GM19452 (cell line): Measurements from ENCODE around the gene RNF11.

ENCODE experiments used
- ATAC-seq: cut with Tn5 transposase; IDR thresholded peaks from one replicate; pipeline ENCODE4 v1.9.1; 2021; ENCODE audit not compliant: unreplicated experiment

RNF11 gene

DNA sequence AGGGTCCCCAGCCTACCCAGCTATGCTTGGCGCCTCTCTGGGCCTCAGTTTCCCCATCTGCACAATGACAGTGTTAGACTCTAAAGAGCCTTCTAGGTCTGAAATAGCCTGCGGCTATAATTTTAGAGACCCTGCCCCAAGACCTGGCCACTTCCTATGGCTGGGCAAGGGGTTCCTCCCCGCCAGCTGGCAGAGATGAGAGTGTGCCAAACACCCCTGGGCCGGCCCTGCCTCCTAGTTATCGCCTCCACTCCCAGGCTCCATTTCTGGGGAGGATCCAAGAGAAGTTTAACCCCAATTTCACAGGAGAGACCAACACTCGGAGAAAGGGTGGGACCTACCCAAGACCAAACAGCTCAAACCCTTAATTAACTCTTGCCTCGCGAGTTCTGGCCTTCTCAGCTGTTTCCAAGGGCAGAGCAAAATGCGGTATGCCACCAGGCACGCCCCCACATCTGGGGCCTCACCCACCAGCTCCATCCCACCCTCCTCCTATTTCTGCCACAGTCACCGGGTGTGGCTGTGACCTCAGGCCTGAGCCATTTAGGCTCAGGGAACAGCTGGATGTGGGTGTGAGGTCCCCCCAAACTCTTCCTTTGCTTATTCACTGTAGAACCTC is 58.6 kb downstream of the RNF11 start:
- no peak for ATAC-seq

DNA sequence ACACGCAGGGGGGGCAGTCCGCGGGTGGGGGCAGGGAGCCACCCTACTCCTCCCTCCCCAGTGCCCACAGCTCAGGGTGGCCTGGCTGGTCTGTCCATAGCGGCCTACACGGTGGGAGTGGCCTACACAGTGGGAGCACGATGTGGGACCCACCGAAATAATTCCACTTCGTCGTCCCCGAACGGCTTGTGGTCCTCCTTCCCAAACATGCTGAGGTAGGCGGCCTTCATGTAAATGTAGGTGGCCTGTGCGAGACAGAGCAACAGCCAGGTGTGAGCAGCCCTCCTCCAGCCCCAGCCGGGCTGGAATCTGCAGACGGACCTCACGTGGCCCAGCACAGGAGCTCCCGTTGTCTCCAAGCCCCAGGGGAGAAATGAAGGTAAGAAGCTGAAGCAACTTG is 59.9 kb downstream of the RNF11 start:
- ATAC-seq, result no peak

DNA sequence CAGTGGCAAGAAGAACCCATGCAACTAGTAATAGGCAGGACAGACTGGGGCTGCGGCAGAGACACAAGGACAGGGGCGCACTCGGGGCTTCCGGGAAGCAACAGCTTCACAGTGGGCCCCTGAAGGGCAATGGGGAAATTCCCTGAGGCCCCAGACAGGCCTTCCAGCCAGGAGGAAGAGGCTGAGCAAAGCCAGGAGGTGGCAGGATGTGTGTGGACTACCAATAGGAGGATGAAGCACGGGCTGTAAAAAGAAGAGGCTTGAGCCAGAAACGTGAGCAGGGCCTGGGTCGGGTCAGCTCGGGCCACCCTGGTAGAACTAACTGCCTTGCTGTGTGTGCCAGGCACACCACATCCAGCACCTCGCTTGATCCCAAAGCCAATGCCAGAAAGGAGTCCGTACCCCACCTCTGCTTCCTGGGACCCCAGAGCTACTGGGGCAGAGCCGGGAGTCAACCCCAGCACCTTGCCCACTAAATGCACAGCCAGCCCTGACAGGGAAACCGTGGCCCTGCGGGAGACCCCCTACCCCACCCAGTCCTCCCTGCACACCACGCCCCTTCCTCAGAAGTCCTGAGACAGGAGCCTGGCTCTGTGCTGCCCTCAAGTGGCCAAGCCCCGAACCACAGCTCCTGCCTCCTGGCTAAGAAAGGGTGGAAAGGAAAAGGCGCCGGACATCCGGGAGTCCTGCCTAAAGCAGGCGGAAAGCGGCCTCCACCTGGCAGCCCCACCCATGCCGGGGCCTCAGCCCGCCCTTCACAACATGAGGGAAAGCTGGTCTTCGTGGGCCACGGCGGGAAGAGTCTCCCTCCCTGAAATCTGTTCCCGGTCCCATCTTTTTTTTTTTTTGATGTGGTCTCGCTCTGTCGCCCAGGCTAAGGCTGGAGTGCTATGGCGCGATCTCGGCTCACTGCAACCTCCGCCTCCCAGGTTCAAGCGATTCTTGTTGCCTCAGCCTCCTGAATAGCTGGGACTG is 60.6 kb downstream of the RNF11 start:
- no peak for ATAC-seq

DNA sequence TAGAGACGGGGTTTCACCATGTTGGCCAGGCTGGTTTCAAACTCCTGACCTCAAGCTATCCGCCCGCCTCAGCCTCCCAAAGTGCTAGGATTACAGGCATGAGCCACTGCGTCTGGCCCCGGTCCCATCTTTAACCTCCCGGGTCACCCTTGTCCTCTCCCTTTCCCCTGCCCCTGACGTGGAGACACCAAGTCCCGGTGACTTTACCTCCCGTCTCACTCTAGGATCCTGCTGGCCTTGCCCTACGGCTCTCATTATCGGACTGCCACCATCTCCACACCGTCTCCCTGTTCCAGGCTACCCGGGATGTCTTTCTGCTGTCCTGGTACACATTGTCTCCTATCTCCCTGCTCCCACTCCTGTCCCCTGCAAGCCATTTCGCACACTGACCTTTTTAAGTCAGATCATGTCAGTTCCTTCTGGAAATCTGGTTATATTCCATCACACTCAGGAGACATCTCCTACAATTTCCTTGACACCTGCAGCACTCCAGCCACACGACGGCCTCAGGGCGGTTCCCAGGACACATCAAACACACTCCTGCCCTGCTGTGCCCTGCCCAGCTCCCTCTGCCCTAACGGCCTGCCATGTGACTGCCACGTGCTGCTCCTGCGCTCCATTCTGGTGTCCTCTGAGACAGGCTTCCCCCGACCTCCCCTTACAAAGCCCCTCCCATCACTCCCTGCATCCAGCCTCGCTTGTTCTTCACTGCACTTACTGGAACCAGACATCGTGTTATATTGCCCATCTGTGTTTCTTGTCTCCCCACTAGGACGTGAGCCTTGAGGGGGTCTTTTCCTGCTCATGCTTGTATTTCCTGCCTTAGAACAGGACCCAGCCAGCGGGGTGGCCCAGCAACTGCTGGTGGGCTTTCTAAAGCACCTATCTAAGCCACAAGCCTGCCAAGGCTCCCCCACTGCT is 61.6 kb downstream of the RNF11 start:
- ATAC-seq, result no peak

DNA sequence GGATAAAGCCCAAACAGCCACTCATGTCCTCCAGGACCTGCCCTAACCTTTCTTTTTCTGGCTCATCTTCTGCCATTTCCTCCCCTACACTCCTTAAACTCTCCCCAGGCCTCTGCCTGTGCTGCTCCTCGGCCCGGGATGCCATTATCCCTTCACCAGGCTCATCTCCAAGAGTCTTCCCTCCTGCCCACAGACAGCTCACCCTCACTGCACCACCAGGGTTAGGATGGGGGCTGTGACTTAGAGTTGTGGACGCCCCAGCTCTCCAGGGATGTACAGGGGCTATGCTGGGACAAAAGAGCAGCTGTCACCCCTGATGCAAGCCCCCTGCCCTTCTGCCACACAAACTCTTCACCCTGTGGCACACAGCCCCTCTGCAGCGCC is 62.2 kb downstream of the RNF11 start:
- ATAC-seq, result no peak

DNA sequence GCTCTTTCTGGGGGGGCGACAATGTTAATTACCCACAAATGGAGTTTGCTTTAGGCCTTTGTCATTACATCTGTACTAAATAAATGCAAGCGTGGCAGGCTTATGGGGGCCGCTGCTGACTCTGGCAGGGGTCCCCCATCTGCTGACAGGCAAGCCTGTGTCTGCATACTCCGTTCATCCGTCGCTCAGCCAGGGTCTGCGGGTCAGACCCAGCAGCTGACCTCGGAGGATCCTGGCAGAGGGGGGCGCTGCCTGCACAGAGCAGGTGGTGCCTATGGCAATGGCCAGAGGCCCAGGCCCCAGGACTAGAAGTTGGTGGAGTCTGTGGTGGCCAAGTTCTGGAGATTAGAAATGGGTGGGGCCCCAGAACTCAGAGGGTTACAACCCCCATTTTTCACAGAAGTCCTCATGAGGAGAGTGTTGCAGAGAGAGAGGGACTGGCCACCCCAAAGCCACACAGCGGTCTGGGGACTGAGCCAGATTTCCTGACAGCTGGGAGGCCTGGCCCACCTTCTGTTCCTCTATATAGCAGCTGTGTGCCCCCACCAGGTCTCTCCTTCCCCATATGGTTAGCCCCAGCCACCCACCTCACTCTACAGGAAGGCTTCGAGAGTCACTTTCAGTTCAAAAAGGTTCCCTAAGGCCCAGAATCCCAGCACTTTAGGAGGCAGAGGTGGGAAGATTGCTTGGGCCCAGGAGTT is 63.3 kb downstream of the RNF11 start:
- no peak for ATAC-seq

DNA sequence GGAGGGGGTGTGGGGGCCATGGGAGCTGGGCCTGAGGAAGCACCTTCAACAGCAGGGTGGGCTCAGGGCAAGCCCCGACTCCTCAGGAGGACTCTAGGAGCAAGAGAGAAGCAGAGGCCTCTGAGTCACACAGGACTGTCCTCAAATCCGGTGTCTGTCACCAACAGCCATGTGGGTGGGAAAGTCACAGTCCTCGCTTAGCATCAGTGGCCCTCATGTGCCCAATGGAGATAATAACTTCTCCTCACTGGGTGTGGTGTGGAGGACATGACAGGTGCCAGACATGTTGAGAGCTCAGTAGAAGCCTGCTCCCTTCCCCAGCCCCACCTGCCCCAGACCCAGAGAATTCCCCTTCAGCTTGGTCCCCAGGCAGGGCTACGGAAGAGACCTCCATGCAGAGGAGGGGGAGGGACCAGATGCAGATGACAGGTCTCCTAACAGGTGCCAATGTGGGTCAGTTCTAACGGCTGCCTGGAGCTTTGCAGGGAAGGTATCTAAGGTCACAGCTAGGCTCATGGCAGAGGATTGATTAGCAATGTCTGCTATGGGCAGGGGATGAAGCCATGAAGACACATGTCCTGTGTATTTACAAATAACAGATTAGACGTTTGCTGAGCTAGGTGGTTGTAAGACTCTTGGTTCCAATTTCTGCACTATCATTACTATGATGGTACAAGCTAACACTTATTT is 64.1 kb downstream of the RNF11 start:
- no peak for ATAC-seq

DNA sequence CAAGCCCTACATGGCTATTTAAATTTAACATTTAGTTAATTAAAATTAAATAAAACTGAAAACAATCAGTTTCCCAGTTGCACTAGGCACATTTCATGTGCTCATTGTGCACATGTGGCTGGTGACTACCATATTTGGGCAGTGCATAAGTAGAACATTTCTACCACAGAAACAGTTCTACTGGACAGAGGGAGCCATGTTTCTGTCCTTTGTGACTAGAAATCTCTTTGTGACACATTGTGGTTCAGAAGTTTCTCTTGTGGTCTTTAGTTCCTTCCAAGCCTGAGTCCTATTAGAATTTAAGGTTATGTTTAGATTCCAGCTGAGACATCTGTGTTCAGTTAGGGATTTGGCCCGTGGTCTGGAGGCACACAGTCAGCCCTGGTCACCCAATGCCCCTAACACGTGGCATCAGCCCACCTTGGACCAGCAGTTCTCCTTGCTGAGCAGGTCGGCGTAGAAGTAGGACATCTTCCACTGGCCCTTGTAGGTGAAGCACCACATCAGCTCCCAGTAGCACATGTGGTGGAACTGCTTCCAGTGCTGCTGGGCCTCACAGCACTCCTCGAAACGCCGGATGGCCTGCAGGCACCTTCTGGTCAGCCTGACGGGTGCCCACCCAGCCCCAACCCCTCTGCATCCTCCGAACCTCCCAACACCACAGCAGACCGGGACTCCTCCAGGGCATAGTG is 65.2 kb downstream of the RNF11 start:
- no peak for ATAC-seq

DNA sequence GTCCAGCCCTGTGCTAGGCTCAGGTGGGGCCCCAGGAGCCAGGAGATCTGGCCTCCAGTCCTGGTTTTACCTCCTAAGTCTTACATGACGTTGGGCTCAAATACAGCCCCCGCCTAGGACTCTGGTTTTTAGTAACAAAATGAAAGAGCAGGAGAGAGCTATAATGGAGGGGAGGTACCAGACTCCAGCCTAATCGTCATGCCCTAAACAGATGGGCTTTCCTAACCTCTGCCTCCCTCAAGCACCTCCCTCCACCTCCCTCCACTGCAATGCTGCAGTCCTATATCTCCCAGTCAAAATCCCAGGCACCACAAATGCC is 65.7 kb downstream of the RNF11 start:
- no peak for ATAC-seq

DNA sequence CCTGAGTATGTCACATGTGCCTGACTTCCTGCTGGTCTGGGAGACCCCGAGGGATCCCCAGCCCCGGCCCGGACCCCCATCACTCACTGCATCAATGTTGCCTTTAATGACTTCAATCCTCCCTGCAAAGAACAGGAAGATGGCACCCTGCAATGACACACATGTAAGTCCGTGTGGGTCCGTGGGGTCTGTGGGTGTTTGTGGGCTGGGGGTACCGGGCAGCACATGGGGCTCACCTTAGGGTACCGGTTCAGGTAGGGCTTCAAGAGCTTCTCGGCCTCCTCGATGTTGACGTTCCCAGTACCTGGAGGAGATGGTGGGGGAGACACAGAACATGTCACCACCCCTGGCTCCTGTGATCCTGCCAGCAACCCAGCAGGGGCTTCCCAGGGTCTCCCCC is 66.2 kb downstream of the RNF11 start:
- ATAC-seq, result no peak

DNA sequence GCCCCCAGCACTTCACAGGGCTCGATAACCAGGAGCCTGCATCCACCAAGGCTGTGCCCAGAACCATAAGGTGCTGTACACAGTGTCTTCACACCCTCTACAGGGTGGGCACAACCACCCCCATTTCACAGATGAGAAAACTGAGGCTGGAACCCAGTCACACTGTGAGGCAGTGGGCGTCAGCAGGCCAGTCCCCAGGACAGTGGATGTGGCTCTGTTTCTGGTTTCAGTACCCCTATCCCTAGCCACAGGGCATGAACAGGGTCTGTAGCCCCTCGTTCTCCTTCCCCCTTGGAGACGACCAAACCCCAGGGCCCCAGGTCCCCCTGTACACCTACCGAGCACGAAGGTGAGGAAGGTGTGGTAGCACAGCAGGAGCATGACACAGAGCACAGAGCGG is 66.7 kb downstream of the RNF11 start:
- ATAC-seq, result no peak

DNA sequence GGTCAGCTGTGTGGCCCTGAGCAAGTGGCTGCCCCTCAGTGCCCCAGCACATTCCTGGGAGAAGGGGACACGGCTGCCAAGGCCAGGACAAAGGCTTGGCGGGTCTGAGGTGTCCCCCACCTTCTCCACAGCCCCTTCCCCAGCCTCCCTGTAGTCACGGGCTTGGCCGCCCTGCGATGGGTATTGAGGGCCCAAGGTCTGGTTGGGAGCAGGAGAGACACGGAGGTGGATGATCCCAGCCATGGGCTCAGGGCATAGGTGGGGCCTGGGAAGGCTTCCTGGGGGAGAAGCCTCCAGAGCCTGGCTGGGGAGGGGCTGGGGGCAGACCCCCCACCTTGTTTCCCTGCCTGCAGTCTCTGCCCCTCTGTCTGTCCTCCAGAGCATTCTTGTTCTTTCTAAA is 67.2 kb downstream of the RNF11 start:
- ATAC-seq, result no peak

DNA sequence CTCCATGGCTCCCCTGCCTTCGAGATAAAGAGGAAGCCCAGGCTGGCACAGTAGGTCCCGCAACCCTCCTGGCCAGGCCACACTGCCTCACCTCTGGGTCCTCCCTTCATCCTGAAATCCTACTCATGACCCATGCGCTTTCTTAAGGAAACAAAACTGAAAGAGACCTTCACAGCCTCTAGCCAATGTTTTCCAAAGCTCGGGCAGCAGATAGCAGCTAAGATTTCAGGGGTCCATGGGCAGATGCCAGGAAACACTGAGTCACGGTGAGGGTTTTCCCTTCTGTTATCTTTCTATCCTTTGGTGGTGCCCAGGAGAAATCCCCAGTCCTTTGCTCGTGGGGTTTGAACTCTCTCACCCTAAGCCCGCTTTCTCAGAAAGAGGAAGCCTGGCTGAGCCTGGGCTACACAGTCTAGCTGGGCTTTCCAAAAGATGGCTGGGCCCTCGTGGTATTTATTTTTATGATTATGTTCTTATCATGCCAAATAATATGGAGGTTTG is 67.7 kb downstream of the RNF11 start:
- no peak for ATAC-seq

DNA sequence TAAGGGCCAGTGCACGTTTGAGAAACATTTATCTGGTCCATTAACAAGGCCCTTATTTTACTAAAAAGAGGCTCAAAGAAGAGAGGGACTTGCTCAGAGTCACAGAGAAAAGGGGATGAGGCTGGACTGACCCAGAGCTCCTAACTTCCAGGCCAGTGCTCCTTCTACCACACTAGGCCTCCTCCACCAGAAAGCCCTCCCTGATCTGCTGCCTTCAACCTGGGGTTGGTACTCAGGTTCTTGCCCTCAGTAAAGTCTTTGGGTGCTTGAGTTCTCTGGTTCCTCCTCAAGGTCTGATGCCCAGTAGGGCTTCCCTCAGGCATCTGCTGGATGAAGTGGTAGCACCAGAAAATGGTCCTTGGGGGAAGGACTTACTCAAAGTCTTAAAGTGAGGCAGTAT is 68.3 kb downstream of the RNF11 start:
- no peak for ATAC-seq

DNA sequence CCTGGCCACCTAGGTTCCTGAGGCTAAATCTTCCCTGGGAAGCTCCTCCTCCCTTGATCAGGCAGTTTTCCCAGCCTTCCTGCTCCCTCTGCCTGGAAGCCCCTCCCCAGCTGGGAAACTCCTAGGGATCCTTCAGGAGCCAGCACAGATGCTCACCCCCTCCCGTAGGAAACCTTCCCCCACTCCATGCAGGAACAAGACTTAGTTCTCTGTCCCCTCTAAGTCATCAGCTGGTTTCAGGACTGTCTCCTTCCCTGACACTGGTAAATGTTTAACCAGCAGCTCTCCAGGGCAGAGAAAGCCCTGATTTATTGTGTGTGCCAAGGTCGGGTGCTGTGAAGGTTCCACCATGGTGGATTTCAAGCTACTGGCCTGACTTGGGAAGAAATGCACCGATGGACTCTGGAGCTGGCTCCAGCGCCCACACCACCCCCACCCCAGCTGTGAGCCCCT is 69.3 kb downstream of the RNF11 start:
- ATAC-seq, result no peak

DNA sequence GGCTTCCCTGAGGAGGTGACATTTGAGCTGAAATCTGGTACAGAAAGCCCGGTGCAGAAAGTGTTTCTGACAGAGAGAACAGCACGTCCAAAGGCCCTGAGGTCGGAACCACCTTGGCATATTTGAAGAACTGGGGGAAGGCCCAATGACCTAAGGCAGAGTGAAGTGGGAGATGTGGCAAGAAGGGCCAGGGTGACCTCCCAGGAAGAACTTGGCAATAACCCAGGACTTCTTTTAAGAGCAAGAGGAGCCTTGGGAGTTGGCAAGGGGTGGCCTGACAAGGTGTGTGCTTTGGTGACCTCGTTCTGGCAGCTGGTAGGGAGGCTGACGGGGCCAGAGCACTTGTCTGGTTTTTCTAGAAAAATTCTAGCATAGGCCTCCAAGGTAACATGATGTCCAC is 70.9 kb downstream of the RNF11 start:
- ATAC-seq, result no peak

DNA sequence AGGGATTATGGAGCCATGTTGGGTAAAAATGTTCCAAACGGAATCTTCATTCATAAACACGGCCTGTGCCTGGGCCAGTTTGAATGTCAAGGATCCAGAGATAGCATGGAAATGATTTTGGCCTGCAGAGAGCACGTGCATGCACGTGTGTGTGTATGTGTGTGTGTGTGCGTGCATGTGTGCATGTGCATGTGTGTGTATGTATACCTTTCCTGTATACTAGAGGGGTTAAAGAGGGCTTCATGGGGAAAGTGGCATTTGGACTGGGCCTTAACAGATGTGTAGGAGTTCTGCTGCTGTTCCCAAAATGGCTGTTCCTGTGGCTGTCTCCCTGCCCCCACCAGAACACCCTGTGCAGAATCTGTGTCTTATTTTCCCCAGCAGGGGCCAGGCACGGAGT is 72.6 kb downstream of the RNF11 start:
- no peak for ATAC-seq

DNA sequence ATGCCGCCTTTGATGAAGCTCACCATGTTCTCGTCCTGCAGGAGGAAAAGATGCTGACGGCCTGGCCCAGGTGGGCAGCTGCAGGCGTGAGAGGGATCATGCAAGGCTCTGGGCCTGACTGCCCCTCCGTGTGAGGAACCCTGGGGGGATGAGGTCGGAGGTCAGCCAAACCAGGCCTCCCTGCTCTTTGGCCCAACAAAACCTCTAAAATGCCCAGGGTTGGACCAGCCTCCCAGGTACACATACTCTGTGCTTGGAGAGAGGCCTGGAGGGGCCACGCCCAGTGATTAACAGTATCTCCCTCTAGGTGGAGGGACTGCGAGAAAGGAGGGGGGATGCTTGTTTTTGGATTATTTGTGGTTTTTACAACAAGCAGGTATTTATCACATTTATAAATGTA is 73.2 kb downstream of the RNF11 start:
- no peak for ATAC-seq

DNA sequence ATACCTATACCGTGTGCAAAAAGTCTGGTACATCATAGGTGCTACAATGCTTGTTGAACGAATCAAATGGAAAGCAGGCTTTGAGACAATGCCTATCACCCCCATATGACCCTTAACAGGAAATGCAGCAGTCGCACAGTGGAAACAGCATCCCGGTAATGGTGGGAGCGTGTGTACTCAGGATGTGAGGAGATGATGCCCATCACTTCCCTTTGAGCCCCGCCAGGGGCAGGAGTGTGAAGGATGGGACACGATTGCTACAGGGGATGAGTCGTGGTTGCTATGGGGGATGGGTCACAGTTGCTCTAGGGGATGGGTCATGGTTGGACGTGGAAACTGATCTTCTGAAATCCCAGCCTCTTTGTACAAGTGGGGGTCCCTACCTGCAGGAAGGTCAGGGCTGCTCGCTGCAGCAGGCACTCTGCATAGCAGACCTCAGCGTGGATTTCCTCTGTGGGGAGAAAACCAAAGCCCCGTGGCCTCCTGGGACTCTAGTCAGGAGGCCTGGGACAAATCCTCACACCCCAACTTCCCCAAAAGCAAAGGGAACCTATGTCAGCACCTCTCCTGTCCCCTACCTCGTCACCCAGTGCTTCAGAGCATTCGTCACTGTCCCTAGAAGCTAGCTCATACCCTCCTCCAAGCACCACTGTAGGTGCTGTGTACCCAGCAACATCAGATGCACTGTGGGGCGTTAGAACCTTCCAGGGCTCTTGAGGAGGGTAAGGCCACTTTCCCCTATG is 75.0 kb downstream of the RNF11 start:
- ATAC-seq, result no peak
